HepG2 (cell line): ENCODE data around the gene VDAC2. TPM values are rescaled to one million over a fixed set of nuclear protein-coding genes. Genes with fewer than 3 reads are reported as not detected.

Experiments used
- ATAC-seq: fragments of 200-7000 bp; cut with Tn5 transposase; 3 replicates; pipeline ENCODE4 v1.9.1; 2020; ENCODE audit warnings: mild to moderate bottlenecking, moderate library complexity
- BruUV-seq: library from RNA; stranded (reverse); fragments of 400-500 nt; replicated peaks from 2 replicates; lab custom pipeline; 2021; lab: Mats Ljungman, UMichigan
- CTCF ChIA-PET: fragments of 300-600 bp; formaldehyde crosslinking; extraction: SDS; loops from one replicate; lab custom pipeline; 2021; ENCODE audit warnings: low total read pairs, inconsistent platforms, low intra/inter-chr PET ratio; lab: Yijun Ruan, JAX
- POLR2A ChIA-PET: fragments of 350-600 bp; sonication (Branson Sonifier 250); formaldehyde crosslinking; loops from one replicate; lab custom pipeline; 2020; ENCODE audit warnings: antibody characterized with exemption, inconsistent platforms; lab: Yijun Ruan, JAX
- DNase-seq: peaks from one replicate; pipeline ENCODE4 v3.0.0-alpha.2; 2015; ENCODE audit warnings: low spot score
- FAIRE-seq: peaks from 3 replicates; lab custom pipeline; 2011; peaks lifted over from hg19 to GRCh38; lab: Jason Lieb, UNC
- H2AFZ ChIP-seq: one replicate; pipeline ENCODE4 v1.6.1; 2011; ENCODE audit warnings: low read length, inconsistent platforms
- H3K27ac ChIP-seq: fragments of 300-600 bp; 3 replicates; pipeline ENCODE4 v1.8.0; 2011; ENCODE audit warnings: mixed run types, mild to moderate bottlenecking, mixed read lengths, low read length, inconsistent platforms; ENCODE audit not compliant: insufficient read depth; ENCODE audit errors: extremely low read length
- H3K27me3 ChIP-seq, 2 experiments: fragments of 200-600 bp in 1 of 2; 2 replicates in 1 of 2; 3 replicates in 1 of 2; pipeline versions ENCODE4 v1.6.0 to v1.8.0; 2011; ENCODE audit warnings: low read length in 2 of 2, mild to moderate bottlenecking in 2 of 2, moderate library complexity in 2 of 2, inconsistent platforms in 1 of 2; ENCODE audit not compliant: insufficient read depth in 2 of 2, control insufficient read depth in 1 of 2
- H3K36me3 ChIP-seq, 2 experiments: fragments of 200-600 bp in 1 of 2; replicated peaks in 1 of 2; 2 replicates in 1 of 2; 3 replicates in 1 of 2; pipeline versions ENCODE4 v1.5.1 to v1.8.0; 2011; ENCODE audit warnings: low read length in 2 of 2, inconsistent platforms in 1 of 2; ENCODE audit not compliant: insufficient read depth in 2 of 2, control insufficient read depth in 1 of 2
- H3K4me1 ChIP-seq: 2 replicates; pipeline ENCODE4 v1.5.1; 2012; ENCODE audit warnings: low read length, inconsistent platforms; ENCODE audit not compliant: insufficient read depth
- H3K4me2 ChIP-seq: 2 replicates; pipeline ENCODE4 v1.6.0; 2011; ENCODE audit warnings: low read depth, low read length, inconsistent platforms
- H3K4me3 ChIP-seq, 3 experiments: fragments of 200-600 bp in 1 of 3; sonication (generic), shearing (Covaris generic) in 1 of 3; replicated peaks in 1 of 3; 2 replicates each; pipeline ENCODE4 v1.5.1; 2011 to 2016; ENCODE audit warnings: low read length in 3 of 3, inconsistent platforms in 2 of 3, low read depth in 2 of 3, mild to moderate bottlenecking in 2 of 3, control low read depth in 1 of 3, mixed read lengths in 1 of 3; ENCODE audit not compliant: insufficient read depth in 1 of 3
- H3K79me2 ChIP-seq: one replicate; pipeline ENCODE4 v1.6.1; 2011; ENCODE audit warnings: low read length, inconsistent platforms; ENCODE audit not compliant: insufficient read depth
- H3K9ac ChIP-seq: 2 replicates; pipeline ENCODE4 v1.6.0; 2011; ENCODE audit warnings: mild to moderate bottlenecking, low read depth, low read length, inconsistent platforms; ENCODE audit not compliant: insufficient read depth
- H3K9me3 ChIP-seq: 2 replicates; pipeline ENCODE4 v1.5.1; 2012; ENCODE audit warnings: mild to moderate bottlenecking, low read length
- H4K20me1 ChIP-seq: 2 replicates; pipeline ENCODE4 v1.6.0; 2011; ENCODE audit warnings: inconsistent platforms, mild to moderate bottlenecking, low read length, moderate library complexity; ENCODE audit not compliant: insufficient read depth
- ETV5 ChIP-seq: IDR thresholded peaks from 2 replicates; pipeline ENCODE4 v1.6.1; 2018; ENCODE audit warnings: missing biosample characterization, missing genetic modification reagents, inconsistent platforms, borderline replicate concordance
- HES4 ChIP-seq: sonication (generic); formaldehyde crosslinking; IDR thresholded peaks from 2 replicates; pipeline ENCODE4 v1.9.0; 2021; ENCODE audit warnings: mild to moderate bottlenecking, missing genetic modification reagents, borderline replicate concordance
- RFXAP ChIP-seq: sonication (generic); formaldehyde crosslinking; IDR thresholded peaks from 2 replicates; pipeline ENCODE4 v1.4.0; 2020; ENCODE audit warnings: missing genetic modification reagents, borderline replicate concordance
- ZMYM2 ChIP-seq: sonication (generic); formaldehyde crosslinking; IDR thresholded peaks from 2 replicates; pipeline ENCODE4 v1.8.0; 2022; ENCODE audit warnings: mild to moderate bottlenecking, missing genetic modification reagents
- ZNF136 ChIP-seq: sonication (generic); formaldehyde crosslinking; IDR thresholded peaks from 2 replicates; pipeline ENCODE4 v1.8.1; 2022; ENCODE audit warnings: low read depth, mild to moderate bottlenecking, moderate library complexity, missing genetic modification reagents
- ZNF160 ChIP-seq: sonication (generic); formaldehyde crosslinking; IDR thresholded peaks from 2 replicates; pipeline ENCODE4 v1.8.0; 2022; ENCODE audit warnings: mild to moderate bottlenecking, inconsistent platforms, missing genetic modification reagents
- ZNF24 ChIP-seq: fragments of 450-650 bp; IDR thresholded peaks from 2 replicates; pipeline ENCODE4 v1.6.1; 2017; ENCODE audit warnings: antibody characterized with exemption, mild to moderate bottlenecking
- ZNF331 ChIP-seq: sonication (generic); formaldehyde crosslinking; IDR thresholded peaks from 2 replicates; pipeline ENCODE4 v1.4.0; 2020; ENCODE audit warnings: missing genetic modification reagents
- WGBS: methylation state at CpG from one replicate; pipeline ENCODE4 v1.1.6; 2017; ENCODE audit warnings: low lambda C conversion rate; 5-methylcytosine and 5-hydroxymethylcytosine counted together
- in situ Hi-C: cut with HindIII; loops from 2 replicates; pipeline ENCODE4 v1.10.0; 2017; ENCODE audit warnings: low pct_unique_long_range_greater_than_20kb; ENCODE audit not compliant: extremely low pct_ligation_motif_present
- intact Hi-C: fragments of 100-400 bp; cut with micrococcal nuclease; formaldehyde crosslinking; loops from one replicate; pipeline ENCODE4 v1.10.0; 2022; ENCODE audit not compliant: unreplicated experiment
- polyA plus RNA-seq, 8 experiments: library from polyadenylated mRNA; depleted of rRNA in 3 of 8; stranded (reverse) in 7 of 8; unstranded in 1 of 8; fragments of >200 nt; fragmentation: Illumina TruSeq in 4 of 8; extraction: Trizol in 4 of 8; gene quantifications; 2 replicates each; pipeline versions ENCODE4 v1.2.1 to v1.2.3, GENCODE V29; 2011 to 2016; ENCODE audit warnings: low read depth in 4 of 8, missing spikeins in 1 of 8, mixed read lengths in 1 of 8; ENCODE audit not compliant: insufficient read depth in 1 of 8
- total RNA-seq, 5 experiments: library from RNA; depleted of rRNA; stranded (reverse); fragments of >200 nt; fragmentation: Illumina TruSeq; extraction: Trizol; gene quantifications; 2 replicates each; pipeline ENCODE4 v1.2.3, GENCODE V29; 2016; ENCODE audit warnings: low read depth in 1 of 5
- TF ChIP-seq, protein P1 (sequence below): sonication (generic); formaldehyde crosslinking; IDR thresholded peaks from 2 replicates; pipeline ENCODE4 v1.9.0; 2021; ENCODE audit warnings: missing genetic modification reagents, mild to moderate bottlenecking, borderline replicate concordance
- TF ChIP-seq, protein P2 (sequence below): sonication (generic); formaldehyde crosslinking; IDR thresholded peaks from 2 replicates; pipeline ENCODE4 v1.8.1; 2022; ENCODE audit warnings: low read depth, mild to moderate bottlenecking, missing genetic modification reagents
- TF ChIP-seq, protein P3 (sequence below): sonication (generic); formaldehyde crosslinking; IDR thresholded peaks from 2 replicates; pipeline ENCODE4 v1.4.0; 2020; ENCODE audit warnings: low read depth, mild to moderate bottlenecking, missing genetic modification reagents

The VDAC2 gene
- total and polyA plus RNA-seq, 2 of the 13 experiments (the other 11 are each of a cell fraction or from before 2014, with no cell fraction given) = 67.9 to 222 TPM

DNA sequence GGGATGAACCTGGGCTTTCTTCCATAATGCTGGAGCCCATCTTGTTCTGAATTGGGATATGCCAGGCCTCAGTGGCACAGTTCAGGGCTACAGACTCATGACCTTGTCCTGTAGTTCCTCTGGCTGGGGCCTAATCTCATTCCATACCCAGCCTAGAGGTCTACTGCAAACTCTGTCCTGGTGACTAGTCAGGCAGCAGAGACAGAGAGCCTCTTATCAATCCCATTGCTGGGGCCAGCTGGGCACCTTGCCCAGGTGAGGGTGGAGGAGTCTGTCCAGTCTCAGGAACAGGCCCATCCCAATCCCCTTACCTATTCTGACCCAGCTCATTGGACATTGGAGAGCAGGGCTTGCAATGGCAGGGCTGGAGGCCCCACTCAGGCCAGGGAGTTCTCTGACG lies 53.2 kb downstream of the VDAC2 start:
- Histone ChIP-seq H3K79me2 (no peaks in the 10 kb centered on the region), H3K27ac (no peak overlapping the region), H4K20me1 (no peaks in the 10 kb centered on the region), H3K9me3 (no peaks in the 10 kb centered on the region), H3K36me3 (no peaks in the 10 kb centered on the region), H3K27me3 (peaks cover 0 to 5% of the 10 kb centered on the region in 2 experiments; a peak in 2 of 5 replicates), H3K9ac (no peak overlapping the region), H3K4me2 (no peak overlapping the region), H3K4me1 (peaks cover 19% of the 10 kb centered on the region), H3K4me3 (no peak overlapping the region), H2AFZ (no peak overlapping the region)
- FAIRE-seq (no peak), DNase-seq (no peak), ATAC-seq (no peak)
- in situ Hi-C loops = no loop called here
- no TSS peak for BruUV-seq
- WGBS = 67% methylated on average over 1 of the region's 1 CpG
- ChIA-PET CTCF (no interaction called here), POLR2A (no interaction called here)
- intact Hi-C loops = no loop called here
- TF ChIP-seq, protein P1, sequence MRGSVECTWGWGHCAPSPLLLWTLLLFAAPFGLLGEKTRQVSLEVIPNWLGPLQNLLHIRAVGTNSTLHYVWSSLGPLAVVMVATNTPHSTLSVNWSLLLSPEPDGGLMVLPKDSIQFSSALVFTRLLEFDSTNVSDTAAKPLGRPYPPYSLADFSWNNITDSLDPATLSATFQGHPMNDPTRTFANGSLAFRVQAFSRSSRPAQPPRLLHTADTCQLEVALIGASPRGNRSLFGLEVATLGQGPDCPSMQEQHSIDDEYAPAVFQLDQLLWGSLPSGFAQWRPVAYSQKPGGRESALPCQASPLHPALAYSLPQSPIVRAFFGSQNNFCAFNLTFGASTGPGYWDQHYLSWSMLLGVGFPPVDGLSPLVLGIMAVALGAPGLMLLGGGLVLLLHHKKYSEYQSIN (CRISPR knock-in tag) = no peak
- TF ChIP-seq ETV5 (CRISPR knock-in tag) (no peak), ZNF24 (no peak), RFXAP (CRISPR knock-in tag) (no peak), ZNF136 (CRISPR knock-in tag) (no peak)

DNA sequence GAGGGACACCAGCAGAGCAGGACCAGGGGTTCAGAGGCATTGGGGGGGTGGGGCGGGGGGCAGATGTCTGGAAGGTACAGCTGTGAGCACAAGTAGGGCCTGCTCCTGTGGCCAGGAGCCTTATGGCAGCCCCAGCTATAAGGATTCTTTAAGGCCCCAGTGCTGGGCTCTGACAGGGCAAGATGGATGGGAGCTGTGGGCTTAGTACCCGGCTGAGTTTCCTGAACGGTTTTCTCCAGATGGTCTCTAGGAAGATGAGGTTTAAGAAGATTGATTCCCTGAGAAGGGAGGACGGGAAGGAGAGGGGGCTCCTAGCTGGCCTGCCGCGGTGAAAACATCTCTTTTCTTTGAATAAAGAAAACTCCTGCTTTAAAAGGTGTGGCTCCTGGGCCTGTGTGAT lies 55.3 kb downstream of the VDAC2 start:
- BruUV-seq = no TSS peak
- WGBS = 36% methylated on average over 5 of the region's 6 CpGs
- no peak overlapping the region for H3K4me3 ChIP-seq
- peaks cover 0 to 5% of the 10 kb centered on the region in 2 experiments; a peak in 3 of 5 replicates for H3K27me3 ChIP-seq
- CTCF ChIA-PET = no interaction called here
- H3K9ac ChIP-seq = no peak overlapping the region
- DNase-seq (no peak), FAIRE-seq (no peak), ATAC-seq (no peak)
- intact Hi-C loops (no loop called here), in situ Hi-C loops (no loop called here)
- no peaks in the 10 kb centered on the region for H3K79me2 ChIP-seq
- no peaks in the 10 kb centered on the region for H3K9me3 ChIP-seq
- H3K27ac ChIP-seq = no peak overlapping the region
- POLR2A ChIA-PET = no interaction called here
- H2AFZ ChIP-seq = no peak overlapping the region
- H3K4me2 ChIP-seq = no peak overlapping the region
- H4K20me1 ChIP-seq = no peaks in the 10 kb centered on the region
- peaks cover 22% of the 10 kb centered on the region for H3K4me1 ChIP-seq
- H3K36me3 ChIP-seq = no peaks in the 10 kb centered on the region
- TF ChIP-seq, protein P2, sequence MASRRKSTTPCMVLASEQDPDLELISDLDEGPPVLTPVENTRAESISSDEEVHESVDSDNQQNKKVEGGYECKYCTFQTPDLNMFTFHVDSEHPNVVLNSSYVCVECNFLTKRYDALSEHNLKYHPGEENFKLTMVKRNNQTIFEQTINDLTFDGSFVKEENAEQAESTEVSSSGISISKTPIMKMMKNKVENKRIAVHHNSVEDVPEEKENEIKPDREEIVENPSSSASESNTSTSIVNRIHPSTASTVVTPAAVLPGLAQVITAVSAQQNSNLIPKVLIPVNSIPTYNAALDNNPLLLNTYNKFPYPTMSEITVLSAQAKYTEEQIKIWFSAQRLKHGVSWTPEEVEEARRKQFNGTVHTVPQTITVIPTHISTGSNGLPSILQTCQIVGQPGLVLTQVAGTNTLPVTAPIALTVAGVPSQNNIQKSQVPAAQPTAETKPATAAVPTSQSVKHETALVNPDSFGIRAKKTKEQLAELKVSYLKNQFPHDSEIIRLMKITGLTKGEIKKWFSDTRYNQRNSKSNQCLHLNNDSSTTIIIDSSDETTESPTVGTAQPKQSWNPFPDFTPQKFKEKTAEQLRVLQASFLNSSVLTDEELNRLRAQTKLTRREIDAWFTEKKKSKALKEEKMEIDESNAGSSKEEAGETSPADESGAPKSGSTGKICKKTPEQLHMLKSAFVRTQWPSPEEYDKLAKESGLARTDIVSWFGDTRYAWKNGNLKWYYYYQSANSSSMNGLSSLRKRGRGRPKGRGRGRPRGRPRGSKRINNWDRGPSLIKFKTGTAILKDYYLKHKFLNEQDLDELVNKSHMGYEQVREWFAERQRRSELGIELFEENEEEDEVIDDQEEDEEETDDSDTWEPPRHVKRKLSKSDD (CRISPR knock-in tag) = no peak
- TF ChIP-seq, protein P3, sequence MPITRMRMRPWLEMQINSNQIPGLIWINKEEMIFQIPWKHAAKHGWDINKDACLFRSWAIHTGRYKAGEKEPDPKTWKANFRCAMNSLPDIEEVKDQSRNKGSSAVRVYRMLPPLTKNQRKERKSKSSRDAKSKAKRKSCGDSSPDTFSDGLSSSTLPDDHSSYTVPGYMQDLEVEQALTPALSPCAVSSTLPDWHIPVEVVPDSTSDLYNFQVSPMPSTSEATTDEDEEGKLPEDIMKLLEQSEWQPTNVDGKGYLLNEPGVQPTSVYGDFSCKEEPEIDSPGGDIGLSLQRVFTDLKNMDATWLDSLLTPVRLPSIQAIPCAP (CRISPR knock-in tag) = no peak
- no peak for TF ChIP-seq ZMYM2
- no peak for TF ChIP-seq ZNF160 (CRISPR knock-in tag)
- no peak for TF ChIP-seq ZNF331 (CRISPR knock-in tag)
- TF ChIP-seq HES4 (CRISPR knock-in tag) = no peak
